Astrocyte (in vitro differentiated cells and primary cell): ENCODE measurements around the gene MPDU1. TPM values are rescaled to one million over a fixed set of nuclear protein-coding genes. Genes with fewer than 3 reads are reported as not detected.

Experiments used
- DNase-seq: peaks from one replicate; pipeline ENCODE4 v3.0.0-alpha.2; 2010; ENCODE audit warnings: low read depth
- FAIRE-seq: peaks from 2 replicates; lab custom pipeline; 2011; peaks lifted over from hg19 to GRCh38; lab: Jason Lieb, UNC
- H2AFZ ChIP-seq: 2 replicates; pipeline ENCODE4 v1.6.0; 2012; ENCODE audit warnings: low read depth, low read length, inconsistent platforms
- H3K27ac ChIP-seq: 2 replicates; pipeline ENCODE4 v1.5.1; 2011; ENCODE audit warnings: low read depth, low read length, inconsistent platforms
- H3K27me3 ChIP-seq: 2 replicates; pipeline ENCODE4 v1.6.0; 2011; ENCODE audit warnings: low read length, inconsistent platforms; ENCODE audit not compliant: insufficient read depth
- H3K36me3 ChIP-seq: 2 replicates; pipeline ENCODE4 v1.5.1; 2011; ENCODE audit warnings: low read length, inconsistent platforms; ENCODE audit not compliant: insufficient read depth
- H3K4me1 ChIP-seq: 2 replicates; pipeline ENCODE4 v1.5.1; 2011; ENCODE audit warnings: low read length, inconsistent platforms; ENCODE audit not compliant: insufficient read depth
- H3K4me2 ChIP-seq: 2 replicates; pipeline ENCODE4 v1.6.0; 2012; ENCODE audit warnings: low read length, inconsistent platforms
- H3K4me3 ChIP-seq: 2 replicates; pipeline ENCODE4 v1.5.1; 2011; ENCODE audit warnings: low read depth, mild to moderate bottlenecking, low read length, inconsistent platforms; ENCODE audit not compliant: insufficient read depth
- H3K79me2 ChIP-seq: 2 replicates; pipeline ENCODE4 v1.6.0; 2012; ENCODE audit warnings: mild to moderate bottlenecking, low read length, inconsistent platforms; ENCODE audit not compliant: insufficient read depth
- H3K9ac ChIP-seq: 2 replicates; pipeline ENCODE4 v1.6.0; 2012; ENCODE audit warnings: mild to moderate bottlenecking, low read length, inconsistent platforms
- H3K9me3 ChIP-seq: 2 replicates; pipeline ENCODE4 v1.5.1; 2012; ENCODE audit warnings: low read depth, mild to moderate bottlenecking, low read length, inconsistent platforms; ENCODE audit not compliant: insufficient read depth
- H4K20me1 ChIP-seq: 2 replicates; pipeline ENCODE4 v1.6.0; 2012; ENCODE audit warnings: low read length, inconsistent platforms; ENCODE audit not compliant: insufficient read depth
- H3K27ac Mint-ChIP-seq: one replicate; pipeline ENCODE4 v1.8.0; 2021; ENCODE audit warnings: mild to moderate bottlenecking, mixed read lengths; ENCODE audit not compliant: unreplicated experiment
- H3K27me3 Mint-ChIP-seq: one replicate; pipeline ENCODE4 v1.8.0; 2021; ENCODE audit warnings: low read depth, mixed read lengths; ENCODE audit not compliant: unreplicated experiment
- H3K36me3 Mint-ChIP-seq: one replicate; pipeline ENCODE4 v1.8.0; 2021; ENCODE audit warnings: low read depth, mixed read lengths; ENCODE audit not compliant: unreplicated experiment
- H3K4me1 Mint-ChIP-seq: one replicate; pipeline ENCODE4 v1.8.0; 2021; ENCODE audit warnings: low read depth, mixed read lengths; ENCODE audit not compliant: unreplicated experiment
- H3K4me3 Mint-ChIP-seq: one replicate; pipeline ENCODE4 v1.8.0; 2021; ENCODE audit warnings: mild to moderate bottlenecking, moderate library complexity, mixed read lengths; ENCODE audit not compliant: unreplicated experiment
- H3K9me3 Mint-ChIP-seq: one replicate; pipeline ENCODE4 v1.8.0; 2021; ENCODE audit warnings: mild to moderate bottlenecking, mixed read lengths; ENCODE audit not compliant: unreplicated experiment
- EZH2 ChIP-seq: IDR thresholded peaks from 2 replicates; pipeline ENCODE4 v1.6.1; 2012; ENCODE audit warnings: mild to moderate bottlenecking, low read length, inconsistent platforms; ENCODE audit not compliant: insufficient read depth
- total RNA-seq: library from RNA; stranded (reverse); gene quantifications from 2 replicates; pipeline ENCODE4 v1.2.1, GENCODE V29; 2021
- TF ChIP-seq, protein P1 (sequence below): IDR thresholded peaks from 2 replicates; pipeline ENCODE4 v1.5.1; 2011; ENCODE audit warnings: low read depth, mild to moderate bottlenecking, inconsistent platforms, low read length, moderate library complexity; ENCODE audit not compliant: insufficient read depth

The MPDU1 gene
- total RNA-seq, 1 donor from 2014 or later = 51.2 TPM

DNA sequence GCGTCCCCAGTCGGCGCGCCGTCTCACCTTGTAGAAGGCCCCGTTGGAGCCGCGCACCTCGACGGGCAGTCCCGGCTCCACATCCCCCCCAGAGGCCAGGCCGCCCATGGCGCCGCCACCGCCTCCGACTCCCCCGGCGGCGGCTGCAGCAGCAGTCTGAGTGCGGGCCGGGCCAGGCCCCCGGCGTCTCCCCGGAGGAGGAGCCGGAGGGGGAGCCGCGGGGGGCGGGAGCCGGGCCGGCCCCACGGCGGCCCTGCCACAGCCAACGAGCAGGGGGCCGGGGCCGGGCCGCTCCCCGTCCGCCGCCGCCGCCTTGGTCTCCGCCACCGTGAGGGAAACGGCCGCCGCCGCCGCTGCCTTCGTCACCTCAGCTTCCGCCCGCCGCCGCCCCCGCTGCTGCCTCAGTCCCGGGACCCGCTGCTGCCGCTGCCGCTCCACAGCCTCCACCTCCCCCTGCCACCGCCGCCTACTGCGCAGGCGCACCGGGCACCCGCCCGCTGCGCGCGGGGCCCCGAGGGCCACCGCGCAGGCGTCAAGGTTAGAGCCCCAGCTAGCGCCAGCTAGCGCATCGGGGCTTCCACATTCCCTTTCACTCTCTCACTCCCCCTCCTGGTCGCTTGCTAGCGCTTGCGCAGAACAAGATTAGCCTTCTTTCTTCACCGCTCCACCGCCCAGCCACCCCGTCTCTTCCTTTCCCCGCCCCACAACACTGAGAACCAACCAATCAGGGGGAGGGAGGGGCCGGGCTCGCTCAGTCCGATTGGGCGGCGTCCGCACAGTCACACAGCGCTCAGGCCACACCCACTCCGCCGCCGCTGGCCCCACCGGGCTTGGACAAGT lies 31.0 kb downstream of the MPDU1 start, which contains the start of gene FXR2:
Gene FXR2 (minus strand): TSS at position 473 of the 840 bp plus-strand sequence. CDS start 365 bp downstream, at position 108.
- Histone ChIP-seq H3K9ac (peak within 1 kb of the TSS; percentile 93), H3K27me3 (no peaks in the 10 kb centered on the region), H3K79me2 (peaks cover 45% of the 10 kb centered on the region), H3K36me3 (no peaks in the 10 kb centered on the region), H3K4me1 (peaks cover 22% of the 10 kb centered on the region), H3K4me3 (peak within 1 kb of the TSS; percentile 89), H4K20me1 (peaks cover 42% of the 10 kb centered on the region), H3K4me2 (peak within 1 kb of the TSS; percentile 87), H3K9me3 (no peaks in the 10 kb centered on the region), H2AFZ (peak within 1 kb of the TSS; percentile 79), H3K27ac (peak within 1 kb of the TSS; percentile 82)
- H3K4me1 Mint-ChIP-seq = peaks cover 28% of the 10 kb centered on the region
- peak within 1 kb of the TSS; percentile 95 for H3K4me3 Mint-ChIP-seq
- peak within 1 kb of the TSS; percentile 92 for H3K27ac Mint-ChIP-seq
- DNase-seq (peak; percentile 98), FAIRE-seq (no peak)
- H3K27me3 Mint-ChIP-seq = no peaks in the 10 kb centered on the region
- peaks cover 3% of the 10 kb centered on the region for H3K36me3 Mint-ChIP-seq
- no peaks in the 10 kb centered on the region for H3K9me3 Mint-ChIP-seq
- TF ChIP-seq, protein P1, sequence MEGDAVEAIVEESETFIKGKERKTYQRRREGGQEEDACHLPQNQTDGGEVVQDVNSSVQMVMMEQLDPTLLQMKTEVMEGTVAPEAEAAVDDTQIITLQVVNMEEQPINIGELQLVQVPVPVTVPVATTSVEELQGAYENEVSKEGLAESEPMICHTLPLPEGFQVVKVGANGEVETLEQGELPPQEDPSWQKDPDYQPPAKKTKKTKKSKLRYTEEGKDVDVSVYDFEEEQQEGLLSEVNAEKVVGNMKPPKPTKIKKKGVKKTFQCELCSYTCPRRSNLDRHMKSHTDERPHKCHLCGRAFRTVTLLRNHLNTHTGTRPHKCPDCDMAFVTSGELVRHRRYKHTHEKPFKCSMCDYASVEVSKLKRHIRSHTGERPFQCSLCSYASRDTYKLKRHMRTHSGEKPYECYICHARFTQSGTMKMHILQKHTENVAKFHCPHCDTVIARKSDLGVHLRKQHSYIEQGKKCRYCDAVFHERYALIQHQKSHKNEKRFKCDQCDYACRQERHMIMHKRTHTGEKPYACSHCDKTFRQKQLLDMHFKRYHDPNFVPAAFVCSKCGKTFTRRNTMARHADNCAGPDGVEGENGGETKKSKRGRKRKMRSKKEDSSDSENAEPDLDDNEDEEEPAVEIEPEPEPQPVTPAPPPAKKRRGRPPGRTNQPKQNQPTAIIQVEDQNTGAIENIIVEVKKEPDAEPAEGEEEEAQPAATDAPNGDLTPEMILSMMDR = peak; percentile 44
- no peak for TF ChIP-seq EZH2

DNA sequence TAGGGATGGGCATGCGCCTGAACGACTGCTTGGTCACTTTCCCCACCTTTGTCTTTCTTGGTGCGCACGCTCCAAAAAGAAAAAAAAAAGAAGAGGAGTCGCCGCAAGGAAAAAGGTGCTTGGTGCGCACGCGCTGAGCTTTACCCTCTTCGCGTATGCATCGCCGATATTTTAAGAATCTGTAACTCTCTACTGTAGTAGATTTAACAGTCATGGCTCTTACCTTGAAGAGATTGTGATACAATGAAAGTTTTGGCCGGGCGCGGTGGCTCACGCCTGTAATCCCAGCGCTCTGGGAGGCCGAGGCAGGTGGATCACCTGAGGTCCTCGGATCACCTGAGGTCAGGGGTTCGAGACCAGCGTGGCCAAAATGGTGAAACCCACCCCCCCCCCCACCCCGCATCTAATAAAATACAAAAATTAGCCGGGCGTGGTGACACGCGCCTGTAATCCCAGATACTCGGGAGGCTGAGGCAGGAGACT lies 31.7 kb downstream of the MPDU1 start:
- Histone ChIP-seq H3K9me3 (no peaks in the 10 kb centered on the region), H3K4me2 (peak overlapping the region; percentile 86), H3K9ac (peak overlapping the region; percentile 72), H3K36me3 (no peaks in the 10 kb centered on the region), H3K27ac (peak overlapping the region; percentile 46), H4K20me1 (peaks cover 37% of the 10 kb centered on the region), H2AFZ (peak overlapping the region; percentile 79), H3K4me1 (peaks cover 22% of the 10 kb centered on the region), H3K4me3 (peak overlapping the region; percentile 56), H3K27me3 (no peaks in the 10 kb centered on the region), H3K79me2 (peaks cover 40% of the 10 kb centered on the region)
- H3K4me1 Mint-ChIP-seq = peaks cover 28% of the 10 kb centered on the region
- no peak overlapping the region for H3K27ac Mint-ChIP-seq
- peak overlapping the region; percentile 82 for H3K4me3 Mint-ChIP-seq
- H3K36me3 Mint-ChIP-seq = peaks cover 3% of the 10 kb centered on the region
- no peak for DNase-seq
- no peak for TF ChIP-seq EZH2
- TF ChIP-seq, protein P1 = no peak
- no peaks in the 10 kb centered on the region for H3K27me3 Mint-ChIP-seq
- H3K9me3 Mint-ChIP-seq = no peaks in the 10 kb centered on the region
- FAIRE-seq = peak; percentile 34

DNA sequence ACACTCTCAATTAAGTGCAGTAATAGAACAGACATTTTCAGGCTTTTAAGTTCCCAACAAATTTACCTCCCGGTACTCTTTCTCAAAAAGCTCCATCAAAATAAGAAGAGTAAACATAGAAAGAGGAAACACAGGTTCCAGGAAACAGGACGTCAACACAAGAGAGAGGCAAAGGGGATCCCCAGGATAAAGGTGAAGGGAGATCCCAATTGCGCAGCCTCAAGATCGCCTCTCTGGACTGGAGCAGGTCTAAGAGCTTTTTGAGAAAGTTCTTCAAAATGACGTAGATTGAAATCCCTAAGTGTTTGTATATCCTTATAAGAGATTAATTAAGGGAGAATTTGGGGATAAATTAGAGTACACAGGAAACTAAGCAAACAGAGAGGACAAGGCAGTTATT lies 35.0 kb downstream of the MPDU1 start:
- Histone ChIP-seq H3K4me2 (no peak overlapping the region), H3K27me3 (no peaks in the 10 kb centered on the region), H3K79me2 (peaks cover 8% of the 10 kb centered on the region), H3K4me1 (peaks cover 4% of the 10 kb centered on the region), H3K36me3 (no peaks in the 10 kb centered on the region), H3K9me3 (no peaks in the 10 kb centered on the region), H3K27ac (no peak overlapping the region), H3K9ac (no peak overlapping the region), H3K4me3 (no peak overlapping the region), H4K20me1 (peaks cover 7% of the 10 kb centered on the region), H2AFZ (no peak overlapping the region)
- Mint-ChIP-seq H3K9me3 (no peaks in the 10 kb centered on the region), H3K27ac (no peak overlapping the region), H3K36me3 (no peaks in the 10 kb centered on the region), H3K27me3 (no peaks in the 10 kb centered on the region), H3K4me1 (peaks cover 2% of the 10 kb centered on the region), H3K4me3 (no peak overlapping the region)
- TF ChIP-seq EZH2 = no peak
- TF ChIP-seq, protein P1 = no peak
- DNase-seq = no peak
- FAIRE-seq = no peak
